CD4-positive, alpha-beta T cell (primary cell): Measurements from ENCODE around the gene CASP3. TPM values are rescaled to one million over a fixed set of nuclear protein-coding genes. Genes with fewer than 3 reads are reported as not detected.

Source experiments
- ATAC-seq: fragments of 200-7000 bp; cut with Tn5 transposase; one replicate; pipeline ENCODE4 v1.10.0; 2022; ENCODE audit warnings: mild to moderate bottlenecking; ENCODE audit not compliant: poor library complexity
- CTCF ChIA-PET: fragments of 350-600 bp; sonication (Branson Sonifier 250); formaldehyde crosslinking; loops from one replicate; lab custom pipeline; 2021; ENCODE audit warnings: antibody characterized with exemption, inconsistent platforms; lab: Charles Lee
- POLR2A ChIA-PET: fragments of 350-600 bp; sonication (Branson Sonifier 250); formaldehyde crosslinking; loops from one replicate; lab custom pipeline; 2021; ENCODE audit warnings: antibody characterized with exemption, inconsistent platforms; lab: Charles Lee
- DNase-seq, 14 experiments: peaks; one replicate each; pipeline ENCODE4 v3.0.0-alpha.2; 2013 to 2020; ENCODE audit warnings: mixed read lengths in 2 of 14
- H3K27ac ChIP-seq, 2 donors: one replicate each; pipeline versions ENCODE4 v1.5.1 to v1.7.0; 2013; ENCODE audit warnings: low read length in 2 of 2, low read depth in 1 of 2, mild to moderate bottlenecking in 1 of 2
- H3K27me3 ChIP-seq, 2 experiments: 1 replicate in 1 of 2; 2 replicates in 1 of 2; pipeline versions ENCODE4 v1.6.1 to v1.7.0; 2013; ENCODE audit warnings: low read length in 2 of 2, control low read depth in 1 of 2, mild to moderate bottlenecking in 1 of 2, moderate library complexity in 1 of 2; ENCODE audit not compliant: insufficient read depth in 2 of 2, control insufficient read depth in 1 of 2
- H3K36me3 ChIP-seq: one replicate; pipeline ENCODE4 v1.6.1; 2013; ENCODE audit warnings: low read length, control low read depth; ENCODE audit not compliant: insufficient read depth
- H3K4me1 ChIP-seq: one replicate; pipeline ENCODE4 v1.6.1; 2013; ENCODE audit warnings: low read length, control low read depth; ENCODE audit not compliant: insufficient read depth
- H3K4me3 ChIP-seq: one replicate; pipeline ENCODE4 v1.5.1; 2013; ENCODE audit warnings: mild to moderate bottlenecking, low read length, moderate library complexity
- H3K9me3 ChIP-seq, 2 experiments: 1 replicate in 1 of 2; 2 replicates in 1 of 2; pipeline versions ENCODE4 v1.6.1 to v1.7.0; 2013; ENCODE audit warnings: low read length in 2 of 2, mild to moderate bottlenecking in 2 of 2, control low read depth in 1 of 2, moderate library complexity in 1 of 2; ENCODE audit not compliant: control insufficient read depth in 1 of 2, insufficient read depth in 1 of 2
- H3K27ac Mint-ChIP-seq: one replicate; pipeline ENCODE4 v1.8.0; 2020; ENCODE audit warnings: mixed read lengths
- H3K27me3 Mint-ChIP-seq: one replicate; pipeline ENCODE4 v1.8.0; 2021; ENCODE audit warnings: mixed read lengths
- H3K36me3 Mint-ChIP-seq: one replicate; pipeline ENCODE4 v1.8.0; 2021; ENCODE audit warnings: low read depth, mixed read lengths
- H3K4me1 Mint-ChIP-seq: one replicate; pipeline ENCODE4 v1.8.0; 2021; ENCODE audit warnings: low read depth, mixed read lengths
- H3K4me3 Mint-ChIP-seq: one replicate; pipeline ENCODE4 v1.8.0; 2020; ENCODE audit warnings: mild to moderate bottlenecking, mixed read lengths
- H3K9me3 Mint-ChIP-seq: one replicate; pipeline ENCODE4 v1.8.0; 2020; ENCODE audit warnings: mixed read lengths
- CTCF ChIP-seq: fragments of 200-600 bp; IDR thresholded peaks from one replicate; pipeline ENCODE4 v1.8.0; 2022; ENCODE audit warnings: antibody characterized with exemption, mild to moderate bottlenecking
- intact Hi-C, 2 experiments: fragments of 100-400 bp; cut with DNase I in 1 of 2; cut with micrococcal nuclease in 1 of 2; formaldehyde crosslinking; loops; one replicate each; pipeline versions ENCODE4 v1.15.1 to v1.9.0; 2023 to 2025; cut with DNase I, micrococcal nuclease
- total RNA-seq, 174 experiments: library from RNA in 2 of 174; stranded (reverse) in 2 of 174; gene quantifications; one replicate each; pipeline ENCODE4 v1.2.3 and lab custom pipeline; 2021 to 2026

The CASP3 gene
- total RNA-seq, 2 experiments from 2014 or later: 11.9 to 12.2 TPM

GRCh38 chr4:184675821-184676492 is 26.7 kb upstream of the CASP3 start:
- Mint-ChIP-seq H3K27ac (no peak overlapping the region), H3K36me3 (peaks cover 25% of the 10 kb centered on the region), H3K27me3 (no peaks in the 10 kb centered on the region), H3K4me3 (no peak overlapping the region), H3K9me3 (no peaks in the 10 kb centered on the region), H3K4me1 (no peaks in the 10 kb centered on the region)
- ChIA-PET POLR2A (no interaction called here), CTCF (no interaction called here)
- no peak for ATAC-seq
- no peak for DNase-seq
- Histone ChIP-seq H3K27ac (no peak overlapping the region), H3K36me3 (peaks cover 19% of the 10 kb centered on the region), H3K4me3 (no peak overlapping the region), H3K4me1 (no peaks in the 10 kb centered on the region), H3K27me3 (no peaks in the 10 kb centered on the region), H3K9me3 (no peaks in the 10 kb centered on the region)
- intact Hi-C loops: no loop called here
- no peak for TF ChIP-seq CTCF

GRCh38 chr4:184675018-184675417 is 25.8 kb upstream of the CASP3 start:
- Histone ChIP-seq H3K27ac (no peak overlapping the region), H3K9me3 (no peaks in the 10 kb centered on the region), H3K4me1 (no peaks in the 10 kb centered on the region), H3K4me3 (no peak overlapping the region), H3K27me3 (no peaks in the 10 kb centered on the region), H3K36me3 (peaks cover 19% of the 10 kb centered on the region)
- POLR2A ChIA-PET: no interaction called here
- DNase-seq (no peak), ATAC-seq (no peak)
- no peak for TF ChIP-seq CTCF
- Mint-ChIP-seq H3K27ac (no peak overlapping the region), H3K27me3 (no peaks in the 10 kb centered on the region), H3K4me3 (no peak overlapping the region), H3K36me3 (peaks cover 27% of the 10 kb centered on the region), H3K9me3 (no peaks in the 10 kb centered on the region), H3K4me1 (peaks cover 1% of the 10 kb centered on the region)
- intact Hi-C loops: no loop called here
- CTCF ChIA-PET: no interaction called here

- CTCF ChIA-PET: no interaction called here
Observed at GRCh38 chr4:184674011-184674410, 24.8 kb upstream of the CASP3 start.

More at GRCh38 chr4:184674011-184674410, 24.8 kb upstream of the CASP3 start:
- H3K9me3 Mint-ChIP-seq: no peaks in the 10 kb centered on the region
- no peak overlapping the region for H3K27ac ChIP-seq
- ATAC-seq (no peak), DNase-seq (no peak)
- no peaks in the 10 kb centered on the region for H3K27me3 ChIP-seq
- H3K36me3 Mint-ChIP-seq: peaks cover 33% of the 10 kb centered on the region
- H3K9me3 ChIP-seq: no peaks in the 10 kb centered on the region
- H3K4me1 ChIP-seq: peaks cover 4% of the 10 kb centered on the region
- H3K27ac Mint-ChIP-seq: no peak overlapping the region
- peaks cover 11% of the 10 kb centered on the region for H3K4me1 Mint-ChIP-seq
- H3K4me3 ChIP-seq: no peak overlapping the region
- no peaks in the 10 kb centered on the region for H3K27me3 Mint-ChIP-seq
- TF ChIP-seq CTCF: no peak
- no peak overlapping the region for H3K4me3 Mint-ChIP-seq
- POLR2A ChIA-PET: no interaction called here
- intact Hi-C loops: no loop called here
- H3K36me3 ChIP-seq: peaks cover 20% of the 10 kb centered on the region
